Ectodermal cell (in vitro differentiated cells): ENCODE data around the gene RTTN.

Experiments used
- H3K27ac ChIP-seq: 2 replicates; pipeline ENCODE4 v1.7.0; 2013; ENCODE audit warnings: mild to moderate bottlenecking, low read depth, low read length; ENCODE audit not compliant: insufficient read depth, poor library complexity, severe bottlenecking
- H3K27me3 ChIP-seq: 2 replicates; pipeline ENCODE4 v1.7.0; 2013; ENCODE audit warnings: mild to moderate bottlenecking, low read length; ENCODE audit not compliant: insufficient read depth, control insufficient read depth, poor library complexity, severe bottlenecking
- H3K36me3 ChIP-seq: one replicate; pipeline ENCODE4 v1.7.0; 2013; ENCODE audit warnings: low read length; ENCODE audit not compliant: control insufficient read depth, insufficient read depth
- H3K4me1 ChIP-seq: one replicate; pipeline ENCODE4 v1.7.0; 2013; ENCODE audit warnings: low read length; ENCODE audit not compliant: control insufficient read depth, insufficient read depth
- H3K4me3 ChIP-seq: 2 replicates; pipeline ENCODE4 v1.7.0; 2013; ENCODE audit warnings: low read depth, low read length, control low read depth; ENCODE audit not compliant: insufficient read depth
- H3K9me3 ChIP-seq: 2 replicates; pipeline ENCODE4 v1.7.0; 2013; ENCODE audit warnings: mild to moderate bottlenecking, low read length, moderate library complexity; ENCODE audit not compliant: control insufficient read depth
- WGBS, 2 experiments: methylation state at CpG; one replicate each; pipeline ENCODE4 v1.1.7; 2013; ENCODE audit warnings: missing lambda C conversion rate in 2 of 2; 5-methylcytosine and 5-hydroxymethylcytosine counted together

The RTTN gene

DNA sequence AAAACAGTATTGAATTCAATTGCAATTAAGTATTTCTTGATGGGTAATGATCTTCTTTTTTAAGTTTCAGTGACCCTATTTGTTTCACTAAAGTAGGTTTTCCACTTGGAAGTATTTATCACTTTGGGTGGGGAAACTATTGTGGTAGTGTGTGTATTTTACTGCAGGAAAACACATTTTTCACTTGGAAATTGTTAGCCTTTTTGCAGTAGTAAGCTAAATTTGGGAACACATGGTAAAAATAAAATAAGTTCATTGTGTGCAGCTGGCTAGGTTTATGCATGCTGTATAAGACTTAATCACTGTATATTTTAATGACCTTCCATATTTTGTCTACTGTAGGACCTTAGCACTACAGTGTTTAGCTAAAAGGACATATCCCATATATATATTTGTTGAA is 28.5 kb upstream of the RTTN start:
- H3K27me3 ChIP-seq: no peaks in the 10 kb centered on the region
- H3K9me3 ChIP-seq: no peaks in the 10 kb centered on the region
- no peaks in the 10 kb centered on the region for H3K36me3 ChIP-seq
- H3K4me3 ChIP-seq: no peak overlapping the region
- H3K4me1 ChIP-seq: no peaks in the 10 kb centered on the region
- H3K27ac ChIP-seq: no peak overlapping the region

DNA sequence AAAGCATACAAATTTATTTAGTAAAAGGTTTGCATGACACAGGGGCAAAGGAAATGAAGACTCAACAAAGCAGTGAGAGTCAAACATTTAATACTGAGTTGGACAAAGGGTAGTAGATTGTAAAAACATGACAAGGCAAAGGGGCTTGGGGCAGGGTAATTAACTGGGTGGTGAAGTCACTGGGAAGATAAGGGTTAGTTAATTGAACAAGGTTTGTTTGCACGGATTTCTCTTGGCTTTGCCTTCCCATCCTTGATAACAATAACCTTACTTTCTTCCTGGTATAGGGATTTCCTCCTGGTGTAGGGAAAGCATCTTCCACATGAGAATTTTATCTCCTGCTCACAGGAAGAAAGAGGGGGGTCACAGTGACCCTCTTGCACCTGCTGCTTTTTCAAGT is 26.8 kb upstream of the RTTN start:
- WGBS, 2 experiments: 50% methylated on average over 1 of the region's 1 CpG; no CpG with 5 or more reads in 1 of the 2 experiments
- Histone ChIP-seq H3K4me3 (no peak overlapping the region), H3K27ac (no peak overlapping the region), H3K9me3 (no peaks in the 10 kb centered on the region), H3K4me1 (no peaks in the 10 kb centered on the region), H3K36me3 (no peaks in the 10 kb centered on the region), H3K27me3 (no peaks in the 10 kb centered on the region)

DNA sequence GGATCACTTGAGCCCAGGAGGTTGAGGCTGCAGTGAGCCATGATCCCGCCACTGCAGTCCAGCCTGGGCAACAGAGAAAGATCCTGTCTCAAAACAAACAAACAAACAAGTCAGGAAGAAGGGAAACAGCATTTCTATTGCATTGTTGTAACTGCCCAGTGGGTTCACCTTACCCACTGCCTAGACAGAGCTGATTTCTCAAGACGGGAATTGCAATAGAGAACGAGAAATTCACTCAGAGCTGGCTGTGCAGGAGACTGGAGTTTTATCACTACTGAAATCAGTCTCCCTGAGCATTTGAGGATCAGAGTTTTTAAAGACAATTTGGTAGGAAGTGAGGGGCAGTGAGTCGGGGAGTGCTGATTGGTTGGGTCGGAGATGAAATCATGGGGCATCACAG is 24.2 kb upstream of the RTTN start:
- Histone ChIP-seq H3K36me3 (no peaks in the 10 kb centered on the region), H3K4me1 (no peaks in the 10 kb centered on the region), H3K27me3 (no peaks in the 10 kb centered on the region), H3K4me3 (no peak overlapping the region), H3K9me3 (no peaks in the 10 kb centered on the region), H3K27ac (no peak overlapping the region)
- WGBS, 2 experiments: 94 to 96% methylated on average over 5 of the region's 5 CpGs

DNA sequence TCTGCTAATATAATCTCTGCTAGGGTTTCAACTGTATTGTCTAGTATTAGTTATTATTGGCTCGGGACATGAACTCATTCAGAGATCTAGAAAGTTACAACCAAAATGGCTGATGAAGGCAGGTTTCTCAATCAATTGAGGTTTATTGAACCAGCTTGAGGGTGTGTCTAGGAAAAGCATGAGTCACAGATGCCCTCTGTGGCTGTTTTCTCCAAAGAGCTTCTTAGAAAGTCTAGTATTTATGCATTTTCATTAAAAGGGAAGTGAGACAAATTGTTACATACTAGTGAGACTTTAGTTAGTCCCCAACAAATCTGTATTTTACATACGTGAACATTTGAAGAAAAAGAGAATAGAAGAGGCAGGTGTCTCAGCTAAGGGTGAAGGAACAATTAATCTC is 23.0 kb upstream of the RTTN start:
- no peaks in the 10 kb centered on the region for H3K27me3 ChIP-seq
- 45% methylated on average over 2 of the region's 2 CpGs for WGBS, 2 experiments
- no peaks in the 10 kb centered on the region for H3K36me3 ChIP-seq
- H3K27ac ChIP-seq: no peak overlapping the region
- no peak overlapping the region for H3K4me3 ChIP-seq
- H3K4me1 ChIP-seq: no peaks in the 10 kb centered on the region
- no peaks in the 10 kb centered on the region for H3K9me3 ChIP-seq

DNA sequence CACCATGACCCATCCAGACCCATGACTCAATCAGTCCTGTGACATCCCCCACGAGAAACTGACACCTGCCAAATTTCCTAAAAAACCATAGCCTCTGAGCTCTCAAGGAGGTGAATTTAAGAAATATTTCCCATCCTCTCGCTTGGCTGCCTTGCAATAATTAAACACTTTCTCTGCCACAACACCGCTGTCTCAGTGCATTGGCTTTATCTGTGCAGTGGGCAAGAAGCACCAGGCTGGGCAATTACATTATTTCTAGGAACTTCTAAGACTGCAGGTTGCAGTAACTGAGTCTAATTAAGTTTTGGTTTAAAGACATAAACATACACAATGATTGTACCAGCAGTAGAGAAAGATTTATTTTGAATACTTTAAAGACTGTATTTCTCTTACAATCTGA is 22.0 kb upstream of the RTTN start:
- Histone ChIP-seq H3K4me1 (no peaks in the 10 kb centered on the region), H3K4me3 (no peak overlapping the region), H3K36me3 (no peaks in the 10 kb centered on the region), H3K9me3 (no peaks in the 10 kb centered on the region), H3K27me3 (no peaks in the 10 kb centered on the region), H3K27ac (no peak overlapping the region)
- 70 to 75% methylated on average over 3 of the region's 3 CpGs for WGBS, 2 experiments

DNA sequence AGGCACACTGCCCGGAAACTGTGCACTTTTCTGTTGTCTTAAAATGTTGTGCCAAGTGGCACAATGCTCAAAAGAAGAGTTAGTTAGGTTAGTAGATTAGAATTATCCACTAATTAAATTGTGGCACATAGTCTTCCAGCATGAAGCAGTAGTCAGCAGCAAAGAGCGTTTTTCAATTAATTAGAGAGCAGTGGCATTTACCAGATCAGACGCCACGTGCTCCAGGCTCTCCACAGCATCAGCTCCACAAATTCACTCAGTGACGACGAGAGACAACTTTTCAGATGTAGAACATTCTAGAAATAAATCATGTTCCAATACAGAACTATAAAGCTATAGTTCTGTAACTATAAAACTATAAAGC is 16.4 kb upstream of the RTTN start:
- 89 to 90% methylated on average over 6 of the region's 6 CpGs for WGBS, 2 experiments
- Histone ChIP-seq H3K4me1 (no peaks in the 10 kb centered on the region), H3K27me3 (no peaks in the 10 kb centered on the region), H3K4me3 (no peak overlapping the region), H3K36me3 (no peaks in the 10 kb centered on the region), H3K27ac (no peak overlapping the region), H3K9me3 (no peaks in the 10 kb centered on the region)

DNA sequence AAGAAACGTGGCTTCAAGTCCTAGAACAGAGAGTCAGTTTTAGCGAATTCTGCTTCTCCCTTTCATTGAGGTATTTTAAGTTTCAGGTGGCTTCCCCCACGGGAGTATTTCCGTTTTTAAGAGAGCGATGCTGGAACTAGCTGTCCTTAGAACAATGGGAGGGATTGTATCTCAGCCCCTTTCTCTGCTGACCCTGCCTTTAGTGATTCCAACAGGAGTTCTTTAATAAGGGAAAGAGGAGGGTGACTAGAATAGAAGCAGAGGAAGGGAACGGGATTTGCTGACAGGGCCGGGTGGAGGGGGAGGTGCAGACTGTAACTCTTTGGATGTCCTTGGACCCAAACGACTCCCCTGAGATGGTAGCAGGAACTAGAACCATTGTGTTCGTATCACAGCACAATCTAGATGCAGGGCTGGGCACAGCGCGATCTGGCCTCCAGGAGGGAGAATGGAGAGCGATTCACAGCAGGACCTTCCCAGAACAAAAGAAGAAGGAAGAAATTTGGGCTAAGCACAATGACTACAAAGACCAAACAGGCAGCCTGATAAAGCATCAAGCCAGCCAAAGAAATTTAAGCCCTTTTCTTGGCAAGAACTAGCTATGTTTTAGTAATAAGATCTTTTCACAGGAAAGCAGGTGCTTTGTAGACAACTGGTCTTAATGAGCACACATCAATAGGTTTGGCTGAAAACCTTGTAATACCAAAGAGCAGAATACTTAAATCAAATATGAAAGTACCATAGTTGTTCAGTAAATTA is 15.8 kb upstream of the RTTN start:
- Histone ChIP-seq H3K9me3 (no peaks in the 10 kb centered on the region), H3K27ac (no peak overlapping the region), H3K36me3 (no peaks in the 10 kb centered on the region), H3K27me3 (no peaks in the 10 kb centered on the region), H3K4me3 (no peak overlapping the region), H3K4me1 (no peaks in the 10 kb centered on the region)
- WGBS, 2 experiments: 28 to 29% methylated on average over 12 of the region's 12 CpGs

DNA sequence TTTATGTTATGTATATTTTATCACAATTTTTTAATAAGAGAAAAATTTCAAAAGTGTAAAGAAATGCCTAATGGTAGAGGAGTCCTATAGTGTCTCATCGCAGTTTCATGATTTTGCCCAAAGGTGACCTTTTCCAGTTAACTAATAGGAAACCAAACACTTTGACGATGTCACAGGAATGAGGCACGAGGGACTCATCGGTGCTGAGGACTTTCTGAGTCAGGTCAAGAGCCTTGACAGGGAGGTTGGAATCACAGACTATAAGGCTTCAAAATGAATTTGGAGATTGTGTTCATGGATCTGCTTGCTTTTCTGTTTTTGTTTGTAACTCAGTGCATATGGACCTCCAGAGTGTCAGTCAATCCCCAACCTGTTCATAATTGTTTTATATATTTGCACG is 15.1 kb upstream of the RTTN start:
- no peak overlapping the region for H3K4me3 ChIP-seq
- no peaks in the 10 kb centered on the region for H3K36me3 ChIP-seq
- no peaks in the 10 kb centered on the region for H3K4me1 ChIP-seq
- H3K27ac ChIP-seq: no peak overlapping the region
- no peaks in the 10 kb centered on the region for H3K9me3 ChIP-seq
- whole genome bisulfite sequencing, 2 experiments: 91 to 96% methylated on average over 5 of the region's 5 CpGs
- H3K27me3 ChIP-seq: no peaks in the 10 kb centered on the region

DNA sequence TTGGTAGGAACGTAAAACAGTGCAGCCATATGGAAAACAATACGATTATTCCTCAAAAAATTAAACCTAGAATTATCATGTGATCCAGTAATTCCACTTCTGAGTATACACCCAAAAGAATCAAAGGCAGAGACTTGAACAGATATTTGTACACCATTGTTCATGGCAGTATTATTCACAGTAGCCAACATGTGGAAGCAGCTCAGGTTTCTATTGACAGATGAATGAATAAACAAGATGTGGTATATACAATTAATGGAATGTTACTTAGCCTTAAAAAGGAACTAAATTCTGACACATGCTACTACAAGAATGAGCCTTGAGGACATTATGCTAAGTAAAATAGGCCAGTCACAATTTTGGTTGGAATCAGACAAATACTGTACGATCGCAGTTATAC is 14.2 kb upstream of the RTTN start:
- no peaks in the 10 kb centered on the region for H3K4me1 ChIP-seq
- H3K36me3 ChIP-seq: no peaks in the 10 kb centered on the region
- no peak overlapping the region for H3K4me3 ChIP-seq
- no peak overlapping the region for H3K27ac ChIP-seq
- 90 to 97% methylated on average over 4 of the region's 4 CpGs for WGBS, 2 experiments
- no peaks in the 10 kb centered on the region for H3K9me3 ChIP-seq
- no peaks in the 10 kb centered on the region for H3K27me3 ChIP-seq

DNA sequence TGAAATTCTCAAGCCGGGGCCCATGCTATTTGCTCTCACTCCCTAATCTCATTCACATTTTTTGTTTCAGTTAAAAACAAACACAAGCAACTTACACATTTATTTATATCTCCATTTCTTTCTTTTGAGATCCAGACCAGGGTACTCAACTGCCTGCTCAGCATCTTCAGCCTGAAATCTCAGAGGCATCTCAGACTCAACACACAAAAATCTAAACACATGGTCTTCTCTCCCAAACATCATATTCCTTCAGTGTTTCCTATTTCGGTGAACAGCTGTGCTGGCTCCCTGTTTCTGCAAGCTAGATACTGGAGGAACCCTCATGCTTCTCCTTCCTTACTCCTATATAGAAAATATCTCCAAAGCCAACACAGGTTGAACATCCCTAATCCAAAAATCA is 11.3 kb upstream of the RTTN start:
- H3K27me3 ChIP-seq: no peaks in the 10 kb centered on the region
- H3K4me3 ChIP-seq: no peak overlapping the region
- H3K4me1 ChIP-seq: no peaks in the 10 kb centered on the region
- H3K27ac ChIP-seq: no peak overlapping the region
- H3K9me3 ChIP-seq: no peaks in the 10 kb centered on the region
- H3K36me3 ChIP-seq: no peaks in the 10 kb centered on the region
- WGBS, 2 experiments: 88 to 90% methylated on average over 2 of the region's 2 CpGs

DNA sequence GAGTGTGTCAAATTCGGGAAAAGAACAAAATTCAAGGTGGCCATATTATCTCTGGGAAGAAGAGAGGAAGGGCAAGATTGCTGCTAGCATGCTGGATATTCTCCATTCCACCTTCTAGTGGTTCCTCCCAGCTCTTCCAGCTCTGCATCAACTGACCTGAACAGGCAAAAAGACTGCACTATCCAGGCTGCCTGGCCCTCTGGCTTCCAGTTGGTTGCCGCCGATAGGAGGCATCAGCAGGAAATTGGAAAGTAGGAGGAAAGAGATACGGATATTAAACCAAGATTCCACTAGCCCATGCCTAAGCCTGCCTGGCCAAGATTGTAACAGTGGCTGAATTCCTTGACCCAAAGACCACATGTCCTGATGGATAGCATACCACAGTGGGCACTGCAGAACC is 1.7 kb upstream of the RTTN start:
- Histone ChIP-seq H3K27ac (no peak overlapping the region), H3K27me3 (no peaks in the 10 kb centered on the region), H3K9me3 (no peaks in the 10 kb centered on the region), H3K36me3 (no peaks in the 10 kb centered on the region), H3K4me1 (peaks cover 7% of the 10 kb centered on the region), H3K4me3 (no peak overlapping the region)
- WGBS, 2 experiments: 88 to 93% methylated on average over 4 of the region's 4 CpGs
